ENCODE measurements around the gene JAKMIP2.
"Not testable (repeated sequence)": the region's sequence is repeated elsewhere in the genome, so short reads cannot be mapped to it uniquely, and the experiment has no call there.

JAKMIP2 gene

GRCh38 chr5:147557876-147558745, 224.4 kb downstream of the JAKMIP2 start:
- DNase-seq (ENCODE audit: low read depth in 2 of 2): no peak

GRCh38 chr5:147555176-147555575, 227.4 kb downstream of the JAKMIP2 start:
- no peak for DNase-seq (ENCODE audit: low read depth in 2 of 2)

- DNase-seq (ENCODE audit: low read depth in 2 of 2): no peak
These were observed 228.2 kb downstream of the JAKMIP2 start for GRCh38 chr5:147554261-147554817.

- not testable (repeated sequence) for DNase-seq (ENCODE audit: low read depth in 2 of 2)
These were observed 228.7 kb downstream of the JAKMIP2 start for GRCh38 chr5:147553817-147554216.

- DNase-seq (ENCODE audit: low read depth in 2 of 2): no peak
These were observed 229.6 kb downstream of the JAKMIP2 start for GRCh38 chr5:147552897-147553296.

GRCh38 chr5:147551677-147552076, 230.9 kb downstream of the JAKMIP2 start:
- DNase-seq (ENCODE audit: low read depth in 2 of 2): no peak

- no peak for DNase-seq (ENCODE audit: low read depth in 2 of 2)
These were observed 234.8 kb downstream of the JAKMIP2 start for GRCh38 chr5:147547730-147548129.

DNA sequence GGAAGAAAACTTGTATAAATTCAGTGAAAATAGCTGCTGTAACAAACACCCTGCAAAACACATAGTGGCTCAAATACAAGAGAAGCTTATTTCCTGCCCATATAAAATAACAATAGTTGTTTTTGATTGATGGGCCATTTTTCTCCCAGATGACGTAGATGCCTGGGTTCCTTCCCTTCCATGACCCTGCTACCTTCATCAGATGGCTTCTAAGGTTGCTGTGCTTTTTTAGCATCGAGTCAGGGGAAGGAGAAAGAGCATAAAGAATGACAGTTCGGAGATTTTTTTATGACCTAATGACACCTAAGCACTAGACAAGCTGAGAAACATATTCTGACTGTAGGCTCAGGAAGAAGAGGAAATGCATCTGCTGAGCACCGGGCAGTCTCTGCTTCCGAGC, 238.0 kb downstream of the JAKMIP2 start:
- no peak for DNase-seq (ENCODE audit: low read depth in 2 of 2)

- DNase-seq (ENCODE audit: low read depth in 2 of 2): no peak
These were observed 243.5 kb downstream of the JAKMIP2 start for GRCh38 chr5:147539053-147539452.

- DNase-seq (ENCODE audit: low read depth in 2 of 2): no peak
These were observed 244.3 kb downstream of the JAKMIP2 start for GRCh38 chr5:147538236-147538635.
